ENCODE results near the gene HOXC11. TPM values are rescaled to one million over a fixed set of nuclear protein-coding genes. Genes with fewer than 3 reads are reported as not detected.

The HOXC11 gene
- total RNA-seq, 1 experiment from 2014 or later: 2.4 TPM

- no TSS peak for BruUV-seq (replicated peaks)
- Histone ChIP-seq H3F3A (ENCODE audit: insufficient read depth, low read depth) (peaks cover 14% of the 10 kb centered on the region; the same call in 1 of the 2 replicates), H3K9me3 (ENCODE audit: insufficient read depth, low read depth) (no peaks in the 10 kb centered on the region), H2AFZ (no peak overlapping the region), H3K27me3 (ENCODE audit: insufficient read depth, low read depth) (no peaks in the 10 kb centered on the region), H3K79me2 (ENCODE audit: low read depth) (0 out of 2 replicates have a peak, but pooled peaks cover 3% of the 10 kb centered on the region), H3K4me1 (replicated peaks; ENCODE audit: insufficient read depth) (peaks cover 33% of the 10 kb centered on the region), H3K4me2 (no peak overlapping the region; the same call in 1 of the 2 replicates), H4K20me1 (ENCODE audit: insufficient read depth) (no peaks in the 10 kb centered on the region), H3K36me3 (ENCODE audit: low read depth) (no peaks in the 10 kb centered on the region), H3K27ac (no peak overlapping the region), H3K9me2 (ENCODE audit: insufficient read depth) (no peaks in the 10 kb centered on the region), H3K4me3 (no peak overlapping the region)
- intact Hi-C loops (cut with micrococcal nuclease; ENCODE audit: unreplicated experiment): no loop called here
- TF ChIP-seq EZH2 (IDR thresholded peaks at IDR 0.05; ENCODE audit: low read depth): no peak
- TF ChIP-seq CTCF (conservative IDR thresholded peaks at IDR 0.05): no peak
- no peak for DNase-seq
- CTCF ChIA-PET: interaction anchor here (0.6 kb wide), 2 partner anchors 12 to 238 kb away, joined by 3 read pairs; no protein-coding TSS in a partner anchor
- POLR2A ChIA-PET (ENCODE audit: unreplicated experiment): no interaction called here
Observed at GRCh38 chr12:53990311-53991076, 17.6 kb downstream of the HOXC11 start.

- TF ChIP-seq CTCF (conservative IDR thresholded peaks at IDR 0.05) (no peak), EZH2 (IDR thresholded peaks at IDR 0.05; ENCODE audit: low read depth) (no peak)
- DNase-seq: no peak
- no peak overlapping the region for H3K27ac ChIP-seq
- H3K9me2 ChIP-seq (ENCODE audit: insufficient read depth): no peaks in the 10 kb centered on the region
- no peaks in the 10 kb centered on the region for H3K27me3 ChIP-seq (ENCODE audit: insufficient read depth, low read depth)
- peaks cover 14% of the 10 kb centered on the region; the same call in 1 of the 2 replicates for H3F3A ChIP-seq (ENCODE audit: insufficient read depth, low read depth)
- no peaks in the 10 kb centered on the region for H3K36me3 ChIP-seq (ENCODE audit: low read depth)
- H3K4me3 ChIP-seq: no peak overlapping the region
- peaks cover 6% of the 10 kb centered on the region; the same call in 1 of the 2 replicates for H3K79me2 ChIP-seq (ENCODE audit: low read depth)
- no peaks in the 10 kb centered on the region for H4K20me1 ChIP-seq (ENCODE audit: insufficient read depth)
- BruUV-seq (replicated peaks): no TSS peak
- CTCF ChIA-PET: interaction anchor here (0.6 to 0.7 kb wide), 3 partner anchors 11 to 238 kb away, joined by 3 read pairs; no protein-coding TSS in a partner anchor
- POLR2A ChIA-PET (ENCODE audit: unreplicated experiment): interaction anchor here (0.5 kb wide), 1 partner anchor 56 kb away, joined by 4 read pairs; no protein-coding TSS in a partner anchor
- H2AFZ ChIP-seq: no peak overlapping the region
- intact Hi-C loops (cut with micrococcal nuclease; ENCODE audit: unreplicated experiment): no loop called here
- no peak overlapping the region for H3K4me2 ChIP-seq
- H3K9me3 ChIP-seq (ENCODE audit: insufficient read depth, low read depth): no peaks in the 10 kb centered on the region
- H3K4me1 ChIP-seq (replicated peaks; ENCODE audit: insufficient read depth): peaks cover 33% of the 10 kb centered on the region
Observed at GRCh38 chr12:53991077-53991460, 18.1 kb downstream of the HOXC11 start.

- BruUV-seq (replicated peaks): no TSS peak
- H3K4me3 ChIP-seq: no peak overlapping the region
- CTCF ChIA-PET: interaction anchor here (0.7 kb wide), 1 partner anchor 366 kb away, joined by 5 read pairs; no protein-coding TSS in a partner anchor
Observed at GRCh38 chr12:53992377-53992889, 19.5 kb downstream of the HOXC11 start.

More at GRCh38 chr12:53992377-53992889, 19.5 kb downstream of the HOXC11 start:
- Histone ChIP-seq H4K20me1 (ENCODE audit: insufficient read depth) (no peaks in the 10 kb centered on the region), H3K9me2 (ENCODE audit: insufficient read depth) (no peaks in the 10 kb centered on the region), H3K9me3 (ENCODE audit: insufficient read depth, low read depth) (no peaks in the 10 kb centered on the region), H3K79me2 (ENCODE audit: low read depth) (peaks cover 12% of the 10 kb centered on the region; the same call in 1 of the 2 replicates), H2AFZ (no peak overlapping the region), H3K27ac (no peak overlapping the region), H3K4me2 (no peak overlapping the region), H3K4me1 (replicated peaks; ENCODE audit: insufficient read depth) (peaks cover 37% of the 10 kb centered on the region), H3F3A (ENCODE audit: insufficient read depth, low read depth) (peaks cover 14% of the 10 kb centered on the region; the same call in 1 of the 2 replicates), H3K27me3 (ENCODE audit: insufficient read depth, low read depth) (no peaks in the 10 kb centered on the region), H3K36me3 (ENCODE audit: low read depth) (no peaks in the 10 kb centered on the region)
- POLR2A ChIA-PET (ENCODE audit: unreplicated experiment): no interaction called here
- TF ChIP-seq CTCF (conservative IDR thresholded peaks at IDR 0.05) (no peak), EZH2 (IDR thresholded peaks at IDR 0.05; ENCODE audit: low read depth) (no peak)
- no peak for DNase-seq
- intact Hi-C loops (cut with micrococcal nuclease; ENCODE audit: unreplicated experiment): no loop called here
